ENCODE results near the gene ZNF571.

DNA sequence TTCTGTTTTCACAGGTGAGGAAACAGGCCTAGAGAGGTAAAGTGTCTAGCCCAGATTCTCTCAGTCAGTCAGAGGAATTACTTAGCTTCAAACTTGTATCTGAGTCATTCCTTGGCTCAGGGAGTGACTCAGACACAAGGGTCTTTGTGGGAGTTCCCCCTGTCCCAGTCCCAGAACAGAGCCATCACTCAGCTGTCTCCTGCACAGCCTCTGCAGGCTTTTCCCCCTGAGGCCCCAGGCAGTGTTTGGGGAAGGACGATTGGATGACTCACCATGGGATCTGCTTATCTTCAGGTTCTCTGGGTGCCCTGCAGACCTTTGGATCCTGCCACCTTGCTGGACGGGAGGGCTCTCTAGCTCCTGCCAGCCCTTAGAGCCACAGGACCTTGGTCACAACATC, 74.7 kb downstream of the ZNF571 start:
- TF ChIP-seq, protein P1, sequence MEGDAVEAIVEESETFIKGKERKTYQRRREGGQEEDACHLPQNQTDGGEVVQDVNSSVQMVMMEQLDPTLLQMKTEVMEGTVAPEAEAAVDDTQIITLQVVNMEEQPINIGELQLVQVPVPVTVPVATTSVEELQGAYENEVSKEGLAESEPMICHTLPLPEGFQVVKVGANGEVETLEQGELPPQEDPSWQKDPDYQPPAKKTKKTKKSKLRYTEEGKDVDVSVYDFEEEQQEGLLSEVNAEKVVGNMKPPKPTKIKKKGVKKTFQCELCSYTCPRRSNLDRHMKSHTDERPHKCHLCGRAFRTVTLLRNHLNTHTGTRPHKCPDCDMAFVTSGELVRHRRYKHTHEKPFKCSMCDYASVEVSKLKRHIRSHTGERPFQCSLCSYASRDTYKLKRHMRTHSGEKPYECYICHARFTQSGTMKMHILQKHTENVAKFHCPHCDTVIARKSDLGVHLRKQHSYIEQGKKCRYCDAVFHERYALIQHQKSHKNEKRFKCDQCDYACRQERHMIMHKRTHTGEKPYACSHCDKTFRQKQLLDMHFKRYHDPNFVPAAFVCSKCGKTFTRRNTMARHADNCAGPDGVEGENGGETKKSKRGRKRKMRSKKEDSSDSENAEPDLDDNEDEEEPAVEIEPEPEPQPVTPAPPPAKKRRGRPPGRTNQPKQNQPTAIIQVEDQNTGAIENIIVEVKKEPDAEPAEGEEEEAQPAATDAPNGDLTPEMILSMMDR (IDR thresholded peaks at IDR 0.05), result no peak
- TF ChIP-seq POLR2A (IDR thresholded peaks at IDR 0.05) (no peak), EP300 (IDR thresholded peaks at IDR 0.05) (no peak)
